ENCODE data around the gene CYB5R4.

GRCh38 chr6:84003654-84004053, 144.2 kb downstream of the CYB5R4 start:
- TF ChIP-seq CTCF (IDR thresholded peaks at IDR 0.05): no peak
- no peak for TF ChIP-seq EZH2 (IDR thresholded peaks at IDR 0.05; ENCODE audit: borderline replicate concordance, insufficient read depth, low read depth, low read length, poor library complexity, severe bottlenecking)
